ENCODE measurements around the gene BRD9.
"Not testable (repeated sequence)": the region's sequence is repeated elsewhere in the genome, so short reads cannot be mapped to it uniquely, and the experiment has no call there.

The BRD9 gene

DNA sequence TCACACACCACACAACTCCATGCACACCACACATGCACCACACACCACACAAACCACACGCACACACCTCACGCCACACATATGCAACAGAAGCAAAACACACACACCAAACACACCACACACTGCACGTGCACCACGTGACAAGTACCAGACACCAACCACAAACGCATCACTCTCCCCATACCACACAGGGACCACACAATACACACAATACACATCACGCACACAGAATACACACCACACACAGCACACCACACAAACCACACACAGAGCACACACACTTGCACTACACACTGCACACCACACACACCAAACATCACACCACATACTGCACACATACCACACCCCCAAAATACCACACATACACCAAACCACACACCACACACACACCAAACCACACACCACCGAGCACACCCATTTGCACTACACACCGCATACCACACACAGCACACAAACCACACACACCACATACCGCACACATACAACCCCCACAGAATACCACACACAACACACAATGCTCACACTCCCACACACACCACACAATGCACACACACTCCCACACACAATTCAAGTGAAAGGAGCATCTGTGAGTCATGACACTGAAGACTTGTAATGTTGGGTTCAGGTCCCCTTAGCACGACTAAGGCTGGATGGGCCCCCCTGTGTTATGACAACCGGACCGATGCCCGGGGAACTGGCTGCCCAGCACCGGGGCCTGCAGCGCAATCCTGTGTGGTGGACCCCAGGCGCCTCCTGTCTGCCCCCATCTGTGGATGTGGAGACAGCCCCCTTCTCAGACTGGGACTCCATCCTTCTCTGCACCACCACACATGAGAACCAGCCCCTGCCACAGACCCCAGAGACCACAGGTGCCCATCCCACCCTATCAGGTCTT is 35.8 kb downstream of the BRD9 start:
- no peak for DNase-seq (ENCODE audit: low read depth in 2 of 2)

DNA sequence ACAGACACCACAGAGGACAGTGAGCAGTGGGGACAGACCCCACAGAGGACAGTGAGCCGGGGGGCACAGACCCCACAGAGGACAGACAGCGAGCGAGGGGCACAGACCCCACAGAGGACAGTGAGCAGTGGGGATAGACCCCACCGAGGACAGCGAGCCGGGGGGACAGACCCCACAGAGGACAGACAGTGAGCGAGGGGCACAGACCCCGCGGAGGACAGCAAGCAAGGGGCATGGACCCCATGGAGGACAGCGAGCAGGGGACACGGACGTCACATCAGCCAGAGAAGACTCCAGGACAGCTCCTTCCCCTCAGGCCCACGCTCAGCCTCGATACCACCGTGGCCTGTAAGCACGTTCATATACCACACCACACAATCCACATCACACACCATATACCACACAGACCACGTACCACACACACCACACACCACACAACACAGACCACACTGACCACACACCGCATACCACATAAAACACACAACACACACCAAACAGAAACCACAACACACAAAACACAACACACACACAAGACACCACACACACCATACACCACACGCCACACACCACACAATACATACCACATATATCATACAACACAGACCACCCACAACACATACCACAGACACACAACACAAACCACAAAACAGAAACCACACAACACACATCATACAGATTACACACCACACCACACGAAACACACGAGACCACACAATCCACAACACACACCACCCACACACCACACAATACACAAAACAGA is 36.6 kb downstream of the BRD9 start:
- DNase-seq (ENCODE audit: low read depth in 2 of 2), result no peak

DNA sequence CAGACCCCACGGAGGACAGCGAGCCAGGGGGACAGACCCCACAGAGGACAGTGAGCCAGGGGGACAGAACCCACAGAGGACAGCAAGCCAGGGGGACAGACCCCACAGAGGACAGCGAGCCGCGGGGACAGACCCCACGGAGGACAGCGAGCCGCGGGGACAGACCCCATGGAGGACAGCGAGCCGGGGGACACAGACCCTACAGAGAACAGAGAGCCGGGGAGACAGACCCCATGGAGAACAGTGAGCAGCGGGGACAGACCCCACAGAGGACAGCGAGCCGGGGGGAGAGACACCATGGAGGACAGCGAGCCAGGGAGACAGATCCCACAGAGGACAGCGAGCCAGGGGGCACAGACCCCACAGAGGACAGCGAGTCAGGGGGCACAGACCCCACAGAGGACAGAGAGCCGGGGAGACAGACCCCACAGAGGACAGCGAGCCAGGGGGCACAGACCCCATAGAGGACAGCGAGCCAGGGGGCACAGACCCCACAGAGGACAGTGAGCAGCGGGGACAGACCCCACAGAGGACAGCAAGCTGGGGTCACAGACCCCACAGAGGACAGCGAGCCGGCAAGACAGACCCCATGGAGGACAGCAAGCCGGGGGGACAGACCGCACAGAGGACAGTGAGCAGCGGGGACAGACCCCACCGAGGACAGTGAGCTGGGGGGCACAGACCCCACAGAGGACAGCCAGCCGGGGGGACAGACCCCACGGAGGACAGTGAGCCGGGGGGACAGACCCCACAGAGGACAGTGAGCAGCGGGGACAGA is 37.4 kb downstream of the BRD9 start:
- no peak for DNase-seq (ENCODE audit: low read depth in 2 of 2)

DNA sequence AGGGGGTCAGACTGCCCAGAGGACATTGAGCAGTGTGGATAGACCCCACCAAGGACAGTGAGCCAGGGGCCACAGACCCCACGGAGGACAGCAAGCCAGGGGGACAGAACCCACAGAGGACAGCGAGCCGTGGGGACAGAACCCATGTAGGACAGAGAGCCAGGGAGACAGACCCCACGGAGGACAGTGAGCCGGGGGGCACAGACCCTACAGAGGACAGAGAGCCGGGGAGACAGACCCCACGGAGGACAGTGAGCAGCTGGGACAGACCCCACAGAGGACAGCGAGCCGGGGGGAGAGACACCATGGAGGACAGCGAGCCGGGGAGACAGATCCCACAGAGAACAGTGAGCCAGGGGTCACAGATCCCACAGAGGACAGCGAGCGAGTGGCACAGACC is 38.4 kb downstream of the BRD9 start:
- DNase-seq (ENCODE audit: low read depth in 2 of 2), result no peak

- DNase-seq (ENCODE audit: low read depth in 2 of 2), result not testable (repeated sequence)
Measured at GRCh38 chr5:853416-854090, 39.0 kb downstream of the BRD9 start.

GRCh38 chr5:852431-853401 is 39.9 kb downstream of the BRD9 start:
- no peak for DNase-seq (ENCODE audit: low read depth in 2 of 2)

GRCh38 chr5:852018-852417 is 40.6 kb downstream of the BRD9 start:
- DNase-seq (ENCODE audit: low read depth in 2 of 2), result no peak

GRCh38 chr5:851553-851952 is 41.0 kb downstream of the BRD9 start:
- DNase-seq (ENCODE audit: low read depth in 2 of 2), result no peak

- no peak for DNase-seq (ENCODE audit: low read depth in 2 of 2)
Measured at GRCh38 chr5:851076-851475, 41.5 kb downstream of the BRD9 start.

GRCh38 chr5:850511-851006 is 42.0 kb downstream of the BRD9 start, which contains the start of gene ZDHHC11:
TSS of gene ZDHHC11 (minus strand) at chr5:850986. CDS start at chr5:850602, 384 bp downstream.
- no peak for DNase-seq (ENCODE audit: low read depth in 2 of 2)

- no peak for DNase-seq (ENCODE audit: low read depth in 2 of 2)
Measured at GRCh38 chr5:849651-850301, 42.8 kb downstream of the BRD9 start.

- DNase-seq (ENCODE audit: low read depth in 2 of 2), result no peak
Measured at GRCh38 chr5:848671-849111, 43.9 kb downstream of the BRD9 start.

GRCh38 chr5:847736-848135 is 44.9 kb downstream of the BRD9 start:
- not testable (repeated sequence) for DNase-seq (ENCODE audit: low read depth in 2 of 2)

DNA sequence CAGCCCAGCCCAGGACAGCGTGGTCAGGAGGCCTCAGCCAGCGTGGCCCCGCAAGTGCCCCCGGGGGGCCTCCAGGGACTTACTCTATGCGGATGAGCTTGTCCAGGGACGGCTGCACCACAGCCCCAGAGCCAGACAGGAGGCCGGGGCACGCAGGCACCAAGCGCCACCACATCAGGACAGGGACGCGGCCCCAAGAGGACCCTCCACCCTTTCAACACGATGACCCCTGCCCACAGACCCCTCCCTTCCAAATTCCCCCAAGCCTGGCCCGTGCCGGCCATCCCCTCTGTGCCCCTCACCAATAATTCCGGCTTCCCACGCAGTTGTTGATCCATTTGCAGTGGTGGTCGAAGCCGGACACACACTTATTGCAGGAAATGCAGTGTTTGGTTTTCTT is 45.4 kb downstream of the BRD9 start:
- not testable (repeated sequence) for DNase-seq (ENCODE audit: low read depth in 2 of 2)

- DNase-seq (ENCODE audit: low read depth in 2 of 2), result not testable (repeated sequence)
Measured at GRCh38 chr5:846602-847091, 46.0 kb downstream of the BRD9 start.

GRCh38 chr5:845676-846601 is 46.7 kb downstream of the BRD9 start:
- not testable (repeated sequence) for DNase-seq (ENCODE audit: low read depth in 2 of 2)

- DNase-seq (ENCODE audit: low read depth in 2 of 2), result not testable (repeated sequence)
Measured at GRCh38 chr5:845031-845675, 47.4 kb downstream of the BRD9 start.

GRCh38 chr5:844426-844825 is 48.2 kb downstream of the BRD9 start:
- DNase-seq (ENCODE audit: low read depth in 2 of 2), result not testable (repeated sequence)

Data from activated CD8-positive, alpha-beta memory T cell treated with anti-CD3 and anti-CD28 coated beads for 4 hours (primary cell).